Measurements from ENCODE around the gene FOXN1.

FOXN1 gene

DNA sequence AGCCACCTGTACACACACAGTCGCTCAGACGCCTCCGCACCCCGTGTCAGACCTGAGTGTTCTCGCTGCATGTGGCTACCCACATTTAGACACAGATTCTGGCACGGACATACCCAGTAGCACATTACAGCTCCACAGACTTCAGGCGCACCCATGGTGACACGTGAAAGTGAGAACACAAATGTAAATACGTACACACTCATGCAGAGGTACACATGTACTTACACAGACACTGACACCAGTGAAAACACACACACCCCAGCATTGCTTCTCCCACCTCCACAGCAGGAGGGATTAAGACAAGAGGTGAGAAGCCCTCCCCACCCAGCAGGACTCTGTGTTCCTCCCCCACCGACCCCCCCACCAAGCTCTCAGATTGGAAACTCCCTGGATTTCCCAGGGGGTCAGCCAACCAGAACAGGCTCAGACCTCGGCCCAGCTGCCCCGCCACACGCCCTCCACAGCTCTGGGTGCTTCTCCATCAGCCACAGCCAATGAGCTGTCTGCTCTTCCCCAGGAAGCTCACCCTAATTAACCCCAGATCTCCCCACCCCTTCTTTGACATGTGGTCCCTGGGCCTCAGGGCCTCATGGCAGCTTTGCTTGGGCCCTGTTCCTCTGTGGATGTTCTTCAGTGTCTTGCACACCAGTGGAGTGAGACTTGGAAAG is 5.3 kb upstream of the FOXN1 start:
- Mint-ChIP-seq H3K9me3 (no peaks in the 10 kb centered on the region), H3K4me3 (peak overlapping the region; percentile 22), H3K36me3 (ENCODE audit: low read depth) (no peaks in the 10 kb centered on the region), H3K27ac (peak overlapping the region; percentile 60), H3K4me1 (peaks cover 80% of the 10 kb centered on the region), H3K27me3 (ENCODE audit: low read depth, poor library complexity) (peaks cover 16% of the 10 kb centered on the region)
- TF ChIP-seq, protein P1, sequence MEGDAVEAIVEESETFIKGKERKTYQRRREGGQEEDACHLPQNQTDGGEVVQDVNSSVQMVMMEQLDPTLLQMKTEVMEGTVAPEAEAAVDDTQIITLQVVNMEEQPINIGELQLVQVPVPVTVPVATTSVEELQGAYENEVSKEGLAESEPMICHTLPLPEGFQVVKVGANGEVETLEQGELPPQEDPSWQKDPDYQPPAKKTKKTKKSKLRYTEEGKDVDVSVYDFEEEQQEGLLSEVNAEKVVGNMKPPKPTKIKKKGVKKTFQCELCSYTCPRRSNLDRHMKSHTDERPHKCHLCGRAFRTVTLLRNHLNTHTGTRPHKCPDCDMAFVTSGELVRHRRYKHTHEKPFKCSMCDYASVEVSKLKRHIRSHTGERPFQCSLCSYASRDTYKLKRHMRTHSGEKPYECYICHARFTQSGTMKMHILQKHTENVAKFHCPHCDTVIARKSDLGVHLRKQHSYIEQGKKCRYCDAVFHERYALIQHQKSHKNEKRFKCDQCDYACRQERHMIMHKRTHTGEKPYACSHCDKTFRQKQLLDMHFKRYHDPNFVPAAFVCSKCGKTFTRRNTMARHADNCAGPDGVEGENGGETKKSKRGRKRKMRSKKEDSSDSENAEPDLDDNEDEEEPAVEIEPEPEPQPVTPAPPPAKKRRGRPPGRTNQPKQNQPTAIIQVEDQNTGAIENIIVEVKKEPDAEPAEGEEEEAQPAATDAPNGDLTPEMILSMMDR (IDR thresholded peaks at IDR 0.05) = no peak
- DNase-seq = peak; percentile 46

DNA sequence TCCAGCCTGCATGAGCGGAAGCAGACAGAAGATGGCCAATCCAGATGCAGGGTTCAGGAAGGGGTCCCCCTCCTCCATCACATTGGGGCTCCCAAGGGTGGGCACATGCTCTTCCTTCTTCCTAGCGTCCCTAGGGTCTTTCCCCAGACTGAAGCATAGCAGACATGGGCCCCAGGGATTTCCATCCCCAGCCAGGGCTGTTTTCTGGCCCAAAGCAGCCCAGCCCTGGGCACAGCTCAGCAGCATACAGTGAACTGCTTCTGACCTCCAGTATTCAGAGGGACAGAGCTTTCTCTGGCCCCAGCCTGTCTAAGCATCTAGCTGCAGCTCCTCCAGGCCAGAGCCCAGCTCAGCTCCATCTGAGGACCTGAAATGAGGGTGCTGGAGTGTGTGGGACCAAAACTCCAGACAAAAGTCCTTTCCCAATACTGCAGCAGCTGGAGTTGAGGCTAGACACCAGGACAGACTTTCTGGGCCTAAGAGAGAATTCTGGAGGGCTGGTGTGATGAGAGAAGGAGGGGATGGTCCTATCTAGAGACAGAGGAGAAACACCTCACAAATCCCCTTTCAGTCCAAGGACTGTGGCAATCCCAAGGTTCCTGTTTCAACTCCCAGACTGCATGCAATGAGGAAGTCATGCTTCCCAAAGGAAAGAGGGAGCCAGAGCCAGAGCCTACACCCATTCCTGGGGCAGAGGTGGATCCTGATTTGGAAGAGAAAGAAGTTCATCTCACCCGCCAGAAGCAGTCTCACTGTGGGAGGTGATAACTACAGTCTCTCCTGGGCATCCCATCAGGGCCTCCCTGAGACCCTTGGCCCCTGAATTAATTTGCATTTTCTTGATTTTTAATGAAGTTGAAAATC is 4.5 kb upstream of the FOXN1 start:
- no peaks in the 10 kb centered on the region for H3K9me3 Mint-ChIP-seq
- H3K27me3 Mint-ChIP-seq (ENCODE audit: low read depth, poor library complexity) = peaks cover 13% of the 10 kb centered on the region
- no peak overlapping the region for H3K27ac Mint-ChIP-seq
- H3K4me3 Mint-ChIP-seq = no peak overlapping the region
- H3K36me3 Mint-ChIP-seq (ENCODE audit: low read depth) = no peaks in the 10 kb centered on the region
- TF ChIP-seq, protein P1 (IDR thresholded peaks at IDR 0.05) = no peak
- H3K4me1 Mint-ChIP-seq = peaks cover 80% of the 10 kb centered on the region
- DNase-seq = no peak

DNA sequence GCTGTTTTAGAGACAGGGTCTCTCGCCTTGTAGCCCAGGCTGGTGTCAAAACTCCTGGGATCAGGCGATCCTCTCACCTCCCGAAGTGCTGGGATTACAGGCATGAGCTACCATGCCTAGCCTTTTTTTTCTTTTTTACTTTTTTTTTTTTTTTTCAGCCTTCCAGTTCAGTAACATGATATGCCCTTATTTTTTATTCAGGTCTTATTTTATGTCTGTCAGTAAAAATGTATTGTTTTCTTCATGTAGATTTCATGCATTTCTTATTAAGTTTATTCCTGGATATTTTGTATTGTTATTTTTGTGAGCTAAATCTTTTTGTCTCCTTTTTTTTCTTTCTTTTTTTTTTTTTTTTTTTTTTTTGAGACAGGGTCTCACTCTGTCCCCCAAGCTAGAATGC is 2.7 kb upstream of the FOXN1 start:
- Mint-ChIP-seq H3K27me3 (ENCODE audit: low read depth, poor library complexity) (peaks cover 22% of the 10 kb centered on the region), H3K9me3 (no peaks in the 10 kb centered on the region), H3K36me3 (ENCODE audit: low read depth) (no peaks in the 10 kb centered on the region), H3K4me1 (peaks cover 81% of the 10 kb centered on the region), H3K4me3 (no peak overlapping the region), H3K27ac (no peak overlapping the region)
- no peak for DNase-seq
- TF ChIP-seq, protein P1 (IDR thresholded peaks at IDR 0.05) = no peak

DNA sequence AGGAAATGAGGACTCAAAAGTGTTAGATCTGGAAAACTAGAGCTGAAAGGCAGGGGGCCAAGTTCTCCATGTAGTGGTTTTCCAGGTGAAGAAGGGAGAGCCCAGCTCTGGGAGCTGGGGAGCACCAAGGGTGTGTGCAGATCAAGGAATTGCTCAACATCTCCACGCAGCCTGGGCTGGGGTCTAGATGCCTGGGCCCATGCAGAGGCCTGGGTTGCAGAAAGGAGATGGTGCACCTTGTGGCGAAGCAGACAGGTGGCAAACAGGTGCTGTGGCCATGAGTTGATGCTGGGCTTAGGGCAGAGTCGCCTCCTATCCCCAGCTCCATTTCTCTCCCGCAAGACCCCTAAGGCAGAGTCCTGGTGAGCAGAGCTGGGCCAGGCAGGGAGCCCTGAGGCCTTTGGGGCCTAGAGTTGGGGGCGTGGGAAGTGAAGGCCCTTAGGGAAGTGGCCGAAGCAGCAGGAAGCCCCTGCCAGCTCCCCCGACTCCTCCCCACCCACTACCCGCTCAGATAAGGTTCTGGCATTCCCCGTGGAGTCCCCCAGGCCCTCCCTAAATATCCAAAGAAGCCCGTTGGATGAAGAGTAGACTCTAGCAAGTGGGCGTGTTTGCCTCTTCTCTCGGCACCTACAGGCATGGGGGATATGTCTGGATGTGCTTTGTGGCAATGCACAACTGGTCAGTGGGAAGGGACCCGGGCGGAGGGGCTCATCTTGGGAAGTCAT is 777 bp downstream of the FOXN1 start:
- peak overlapping the region; percentile 88 for H3K27ac Mint-ChIP-seq
- DNase-seq = no peak
- no peaks in the 10 kb centered on the region for H3K36me3 Mint-ChIP-seq (ENCODE audit: low read depth)
- H3K27me3 Mint-ChIP-seq (ENCODE audit: low read depth, poor library complexity) = peaks cover 40% of the 10 kb centered on the region
- no peaks in the 10 kb centered on the region for H3K9me3 Mint-ChIP-seq
- peak overlapping the region; percentile 45 for H3K4me3 Mint-ChIP-seq
- TF ChIP-seq, protein P1 (IDR thresholded peaks at IDR 0.05) = no peak
- peaks cover 78% of the 10 kb centered on the region for H3K4me1 Mint-ChIP-seq

DNA sequence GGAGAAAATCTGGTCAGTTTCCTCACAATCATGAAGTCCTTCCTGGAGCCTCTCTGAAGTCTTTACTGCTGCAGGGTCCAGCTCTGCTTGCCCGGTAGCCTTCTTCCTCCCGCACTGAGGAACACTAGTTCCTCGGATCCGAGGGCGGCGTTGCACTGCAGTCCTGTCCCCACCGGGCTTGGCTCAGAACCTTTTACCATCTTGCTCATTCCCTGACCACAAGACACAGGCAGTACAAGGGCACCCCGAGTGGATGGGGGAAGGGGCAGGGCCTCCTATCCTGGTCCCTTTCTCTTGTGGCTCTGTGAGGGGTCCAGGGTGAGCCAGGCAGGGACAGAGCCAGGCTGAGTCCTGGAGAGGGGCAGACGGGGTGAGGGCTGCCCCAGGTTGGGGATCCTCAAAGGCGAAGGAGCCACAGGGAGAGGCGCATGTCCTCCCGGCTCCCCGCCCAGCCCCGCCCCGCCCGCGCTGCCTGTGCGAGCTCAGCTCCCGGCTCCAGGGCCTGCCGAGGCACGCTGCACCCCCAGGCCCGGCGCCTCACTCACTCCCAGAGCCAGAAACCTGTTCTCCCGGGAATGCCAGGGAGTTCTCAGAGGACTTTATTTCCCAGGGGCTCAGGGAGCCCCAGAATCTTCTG is 1.5 kb downstream of the FOXN1 start:
- Mint-ChIP-seq H3K4me3 (no peak overlapping the region), H3K4me1 (peaks cover 81% of the 10 kb centered on the region), H3K27ac (no peak overlapping the region), H3K36me3 (ENCODE audit: low read depth) (no peaks in the 10 kb centered on the region), H3K27me3 (ENCODE audit: low read depth, poor library complexity) (peaks cover 43% of the 10 kb centered on the region), H3K9me3 (no peaks in the 10 kb centered on the region)
- TF ChIP-seq, protein P1 (IDR thresholded peaks at IDR 0.05) = no peak
- DNase-seq = no peak
